HepG2 (cell line): Measurements from ENCODE around the gene HLCS. TPM values are rescaled to one million over a fixed set of nuclear protein-coding genes. Genes with fewer than 3 reads are reported as not detected.

Source experiments
- ATAC-seq: fragments of 200-7000 bp; cut with Tn5 transposase; 3 replicates; pipeline ENCODE4 v1.9.1; 2020; ENCODE audit warnings: mild to moderate bottlenecking, moderate library complexity
- BruUV-seq: library from RNA; stranded (reverse); fragments of 400-500 nt; replicated peaks from 2 replicates; lab custom pipeline; 2021; lab: Mats Ljungman, UMichigan
- CTCF ChIA-PET: fragments of 300-600 bp; formaldehyde crosslinking; extraction: SDS; loops from one replicate; lab custom pipeline; 2021; ENCODE audit warnings: low total read pairs, inconsistent platforms, low intra/inter-chr PET ratio; lab: Yijun Ruan, JAX
- POLR2A ChIA-PET: fragments of 350-600 bp; sonication (Branson Sonifier 250); formaldehyde crosslinking; loops from one replicate; lab custom pipeline; 2020; ENCODE audit warnings: antibody characterized with exemption, inconsistent platforms; lab: Yijun Ruan, JAX
- DNase-seq: peaks from one replicate; pipeline ENCODE4 v3.0.0-alpha.2; 2015; ENCODE audit warnings: low spot score
- FAIRE-seq: peaks from 3 replicates; lab custom pipeline; 2011; peaks lifted over from hg19 to GRCh38; lab: Jason Lieb, UNC
- H2AFZ ChIP-seq: one replicate; pipeline ENCODE4 v1.6.1; 2011; ENCODE audit warnings: low read length, inconsistent platforms
- H3K27ac ChIP-seq: fragments of 300-600 bp; 3 replicates; pipeline ENCODE4 v1.8.0; 2011; ENCODE audit warnings: mixed run types, mild to moderate bottlenecking, mixed read lengths, low read length, inconsistent platforms; ENCODE audit not compliant: insufficient read depth; ENCODE audit errors: extremely low read length
- H3K27me3 ChIP-seq, 2 experiments: fragments of 200-600 bp in 1 of 2; 2 replicates in 1 of 2; 3 replicates in 1 of 2; pipeline versions ENCODE4 v1.6.0 to v1.8.0; 2011; ENCODE audit warnings: low read length in 2 of 2, mild to moderate bottlenecking in 2 of 2, moderate library complexity in 2 of 2, inconsistent platforms in 1 of 2; ENCODE audit not compliant: insufficient read depth in 2 of 2, control insufficient read depth in 1 of 2
- H3K36me3 ChIP-seq, 2 experiments: fragments of 200-600 bp in 1 of 2; replicated peaks in 1 of 2; 2 replicates in 1 of 2; 3 replicates in 1 of 2; pipeline versions ENCODE4 v1.5.1 to v1.8.0; 2011; ENCODE audit warnings: low read length in 2 of 2, inconsistent platforms in 1 of 2; ENCODE audit not compliant: insufficient read depth in 2 of 2, control insufficient read depth in 1 of 2
- H3K4me1 ChIP-seq: 2 replicates; pipeline ENCODE4 v1.5.1; 2012; ENCODE audit warnings: low read length, inconsistent platforms; ENCODE audit not compliant: insufficient read depth
- H3K4me2 ChIP-seq: 2 replicates; pipeline ENCODE4 v1.6.0; 2011; ENCODE audit warnings: low read depth, low read length, inconsistent platforms
- H3K4me3 ChIP-seq, 3 experiments: fragments of 200-600 bp in 1 of 3; sonication (generic), shearing (Covaris generic) in 1 of 3; replicated peaks in 1 of 3; 2 replicates each; pipeline ENCODE4 v1.5.1; 2011 to 2016; ENCODE audit warnings: low read length in 3 of 3, inconsistent platforms in 2 of 3, low read depth in 2 of 3, mild to moderate bottlenecking in 2 of 3, control low read depth in 1 of 3, mixed read lengths in 1 of 3; ENCODE audit not compliant: insufficient read depth in 1 of 3
- H3K79me2 ChIP-seq: one replicate; pipeline ENCODE4 v1.6.1; 2011; ENCODE audit warnings: low read length, inconsistent platforms; ENCODE audit not compliant: insufficient read depth
- H3K9ac ChIP-seq: 2 replicates; pipeline ENCODE4 v1.6.0; 2011; ENCODE audit warnings: mild to moderate bottlenecking, low read depth, low read length, inconsistent platforms; ENCODE audit not compliant: insufficient read depth
- H3K9me3 ChIP-seq: 2 replicates; pipeline ENCODE4 v1.5.1; 2012; ENCODE audit warnings: mild to moderate bottlenecking, low read length
- H4K20me1 ChIP-seq: 2 replicates; pipeline ENCODE4 v1.6.0; 2011; ENCODE audit warnings: inconsistent platforms, mild to moderate bottlenecking, low read length, moderate library complexity; ENCODE audit not compliant: insufficient read depth
- CHCHD3 ChIP-seq: sonication (generic); formaldehyde crosslinking; IDR thresholded peaks from 2 replicates; pipeline ENCODE4 v1.8.0; 2022; ENCODE audit warnings: mild to moderate bottlenecking, missing genetic modification reagents, moderate library complexity
- CHD4 ChIP-seq: fragments of 200-600 bp; sonication (generic); IDR thresholded peaks from 2 replicates; pipeline ENCODE4 v1.7.0; 2017; ENCODE audit warnings: mild to moderate bottlenecking, low read length, borderline replicate concordance
- HNRNPLL ChIP-seq: fragments of 200-400 bp; formaldehyde crosslinking; IDR thresholded peaks from 2 replicates; pipeline ENCODE4 v1.6.1; 2017; ENCODE audit warnings: mild to moderate bottlenecking, low read depth, low read length; ENCODE audit not compliant: poor library complexity, severe bottlenecking
- JUNB ChIP-seq: sonication (generic); formaldehyde crosslinking; IDR thresholded peaks from 2 replicates; pipeline ENCODE4 v1.8.0; 2022; ENCODE audit warnings: missing genetic modification reagents, mild to moderate bottlenecking, borderline replicate concordance
- NFE2L1 ChIP-seq: sonication (generic); formaldehyde crosslinking; IDR thresholded peaks from 2 replicates; pipeline ENCODE4 v1.4.0; 2020; ENCODE audit warnings: missing genetic modification reagents, mild to moderate bottlenecking, borderline replicate concordance
- RAD51 ChIP-seq: fragments of 450-650 bp; IDR thresholded peaks from 2 replicates; pipeline ENCODE4 v1.6.1; 2016; ENCODE audit warnings: borderline replicate concordance
- SRSF9 ChIP-seq: fragments of 200-400 bp; formaldehyde crosslinking; IDR thresholded peaks from 2 replicates; pipeline ENCODE4 v1.6.1; 2018; ENCODE audit warnings: borderline replicate concordance, mild to moderate bottlenecking, low read depth, low read length; ENCODE audit not compliant: insufficient read depth, poor library complexity, severe bottlenecking
- TCF12 ChIP-seq, 2 experiments: fragments of 450-650 bp in 1 of 2; sonication (generic) in 1 of 2; formaldehyde crosslinking in 1 of 2; IDR thresholded peaks; 2 replicates each; pipeline versions ENCODE4 v1.6.1 to v1.8.0; 2017 to 2022; ENCODE audit warnings: antibody characterized with exemption in 1 of 2, mild to moderate bottlenecking in 1 of 2, missing genetic modification reagents in 1 of 2, moderate library complexity in 1 of 2
- THAP7 ChIP-seq: sonication (generic); formaldehyde crosslinking; IDR thresholded peaks from 2 replicates; pipeline ENCODE4 v1.8.1; 2023; ENCODE audit warnings: mild to moderate bottlenecking, missing genetic modification reagents
- TMF1 ChIP-seq: sonication (generic); formaldehyde crosslinking; IDR thresholded peaks from 2 replicates; pipeline ENCODE4 v1.8.1; 2022; ENCODE audit warnings: low read depth, missing genetic modification reagents
- WIZ ChIP-seq: sonication (generic); formaldehyde crosslinking; IDR thresholded peaks from 2 replicates; pipeline ENCODE4 v1.5.1; 2020; ENCODE audit warnings: mild to moderate bottlenecking, missing genetic modification reagents
- ZIK1 ChIP-seq: sonication (generic); formaldehyde crosslinking; IDR thresholded peaks from 2 replicates; pipeline ENCODE4 v1.5.0; 2020; ENCODE audit warnings: mild to moderate bottlenecking, low read depth, missing genetic modification reagents, borderline replicate concordance
- ZNF256 ChIP-seq: sonication (generic); formaldehyde crosslinking; conservative IDR thresholded peaks from 2 replicates; pipeline ENCODE4 v1.4.0; 2020; ENCODE audit warnings: missing genetic modification reagents
- ZNF260 ChIP-seq: sonication (generic); formaldehyde crosslinking; IDR thresholded peaks from 2 replicates; pipeline ENCODE4 v1.4.0; 2020; ENCODE audit warnings: missing genetic modification reagents, low read depth, mild to moderate bottlenecking, borderline replicate concordance
- ZNF547 ChIP-seq: sonication (generic); formaldehyde crosslinking; IDR thresholded peaks from 2 replicates; pipeline ENCODE4 v1.5.1; 2020; ENCODE audit warnings: mild to moderate bottlenecking, missing genetic modification reagents
- ZNF607 ChIP-seq: sonication (generic); formaldehyde crosslinking; IDR thresholded peaks from 2 replicates; pipeline ENCODE4 v1.5.1; 2020; ENCODE audit warnings: missing genetic modification reagents, mild to moderate bottlenecking, borderline replicate concordance
- ZNF672 ChIP-seq: sonication (generic); formaldehyde crosslinking; IDR thresholded peaks from 2 replicates; pipeline ENCODE4 v1.8.1; 2022; ENCODE audit warnings: missing genetic modification reagents
- ZNF7 ChIP-seq: IDR thresholded peaks from 2 replicates; pipeline ENCODE4 v1.6.1; 2016; ENCODE audit warnings: missing biosample characterization, missing genetic modification reagents
- ZNF780A ChIP-seq: sonication (generic); formaldehyde crosslinking; IDR thresholded peaks from 2 replicates; pipeline ENCODE4 v1.8.0; 2022; ENCODE audit warnings: mild to moderate bottlenecking, missing genetic modification reagents, moderate library complexity
- WGBS: methylation state at CpG from one replicate; pipeline ENCODE4 v1.1.6; 2017; ENCODE audit warnings: low lambda C conversion rate; 5-methylcytosine and 5-hydroxymethylcytosine counted together
- in situ Hi-C: cut with HindIII; loops from 2 replicates; pipeline ENCODE4 v1.10.0; 2017; ENCODE audit warnings: low pct_unique_long_range_greater_than_20kb; ENCODE audit not compliant: extremely low pct_ligation_motif_present
- intact Hi-C: fragments of 100-400 bp; cut with micrococcal nuclease; formaldehyde crosslinking; loops from one replicate; pipeline ENCODE4 v1.10.0; 2022; ENCODE audit not compliant: unreplicated experiment
- polyA plus RNA-seq, 8 experiments: library from polyadenylated mRNA; depleted of rRNA in 3 of 8; stranded (reverse) in 7 of 8; unstranded in 1 of 8; fragments of >200 nt; fragmentation: Illumina TruSeq in 4 of 8; extraction: Trizol in 4 of 8; gene quantifications; 2 replicates each; pipeline versions ENCODE4 v1.2.1 to v1.2.3, GENCODE V29; 2011 to 2016; ENCODE audit warnings: low read depth in 4 of 8, missing spikeins in 1 of 8, mixed read lengths in 1 of 8; ENCODE audit not compliant: insufficient read depth in 1 of 8
- total RNA-seq, 5 experiments: library from RNA; depleted of rRNA; stranded (reverse); fragments of >200 nt; fragmentation: Illumina TruSeq; extraction: Trizol; gene quantifications; 2 replicates each; pipeline ENCODE4 v1.2.3, GENCODE V29; 2016; ENCODE audit warnings: low read depth in 1 of 5

The HLCS gene
- total and polyA plus RNA-seq, 2 of the 13 experiments (the other 11 are each of a cell fraction or from before 2014, with no cell fraction given): 7.9 to 12.3 TPM

DNA sequence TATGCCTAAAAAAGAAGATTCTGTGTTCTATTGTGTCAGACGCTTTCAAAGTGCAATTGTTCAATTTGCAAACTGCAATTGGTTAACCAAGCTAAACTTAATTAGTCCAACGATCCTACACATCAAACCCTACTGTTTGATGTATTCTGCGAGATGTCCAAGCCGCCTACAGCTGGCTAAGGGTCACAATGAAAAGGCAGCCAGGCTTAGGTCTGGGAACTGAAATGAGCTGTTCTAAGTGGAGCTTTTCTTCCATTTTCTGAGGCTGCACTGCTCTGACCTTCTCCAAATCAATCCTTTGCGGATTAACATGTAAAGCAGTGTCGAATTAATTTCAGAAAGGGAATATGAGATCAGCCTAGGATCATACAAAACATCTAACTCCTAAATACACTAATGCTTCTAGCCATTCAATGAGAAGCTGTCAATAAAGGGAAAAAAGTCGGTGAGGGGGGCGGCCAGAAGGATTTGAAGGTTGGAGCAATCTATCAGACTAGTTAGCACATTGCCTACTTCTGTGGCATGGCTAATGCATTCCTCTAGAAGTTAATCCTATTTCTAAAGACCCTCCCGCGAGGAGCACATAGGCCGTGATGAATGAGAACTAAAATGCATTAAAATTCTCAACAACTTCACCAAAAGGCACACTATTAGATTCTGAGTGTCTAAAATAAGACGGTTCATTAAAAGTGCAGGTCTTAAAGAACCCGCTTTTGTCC, 148.6 kb downstream of the HLCS start (continued):
- no peak for TF ChIP-seq SRSF9
- no peak for TF ChIP-seq THAP7 (CRISPR knock-in tag)
- TF ChIP-seq CHD4: no peak
- no peak for TF ChIP-seq HNRNPLL
- TF ChIP-seq WIZ (CRISPR knock-in tag): no peak
- no peak for TF ChIP-seq ZNF672 (CRISPR knock-in tag)
- no peak for TF ChIP-seq ZNF256 (CRISPR knock-in tag)
- no peak for TF ChIP-seq TCF12 (IDR thresholded peaks at IDR 0.05)
- TF ChIP-seq TCF12 (CRISPR knock-in tag; IDR thresholded peaks at IDR 0.05): no peak
- TF ChIP-seq JUNB (CRISPR knock-in tag): no peak
- TF ChIP-seq ZNF547 (CRISPR knock-in tag): no peak

- Histone ChIP-seq H3K4me2 (no peak overlapping the region), H2AFZ (no peak overlapping the region), H3K4me1 (no peaks in the 10 kb centered on the region), H3K36me3 (no peaks in the 10 kb centered on the region), H3K4me3 (no peak overlapping the region), H3K27me3 (no peaks in the 10 kb centered on the region), H3K9me3 (no peaks in the 10 kb centered on the region), H4K20me1 (no peaks in the 10 kb centered on the region), H3K79me2 (no peaks in the 10 kb centered on the region), H3K27ac (no peak overlapping the region), H3K9ac (no peak overlapping the region)
- TF ChIP-seq ZNF780A (CRISPR knock-in tag): no peak
- no peak for TF ChIP-seq ZNF607 (CRISPR knock-in tag)
- no peak for TF ChIP-seq ZNF7 (CRISPR knock-in tag)
- TF ChIP-seq CHCHD3 (CRISPR knock-in tag): no peak
- TF ChIP-seq ZIK1 (CRISPR knock-in tag): no peak
- TF ChIP-seq TMF1 (CRISPR knock-in tag): no peak
- no peak for TF ChIP-seq RAD51
- no peak for TF ChIP-seq ZNF260 (CRISPR knock-in tag)
- no peak for TF ChIP-seq NFE2L1 (CRISPR knock-in tag)
- ATAC-seq (no peak), DNase-seq (no peak), FAIRE-seq (no peak)
- no TSS peak for BruUV-seq
- ChIA-PET POLR2A (no interaction called here), CTCF (no interaction called here)
- in situ Hi-C loops: no loop called here
- intact Hi-C loops: no loop called here
- 95% methylated on average over 9 of the region's 9 CpGs for WGBS
Observed at GRCh38 chr21:36816561-36817130, 149.8 kb downstream of the HLCS start.
